D721Med (cell line): ENCODE measurements around the gene CCDC88B.

ENCODE experiments used
- DNase-seq: peaks from one replicate; pipeline ENCODE4 v3.0.0; 2011; ENCODE audit warnings: low spot score; ENCODE audit not compliant: insufficient read length
- FAIRE-seq: peaks from 2 replicates; lab custom pipeline; 2011; peaks lifted over from hg19 to GRCh38; lab: Jason Lieb, UNC
- TF ChIP-seq, protein P1 (sequence below): IDR thresholded peaks from 2 replicates; pipeline ENCODE4 v1.5.1; 2012; ENCODE audit warnings: mild to moderate bottlenecking, control low read depth; ENCODE audit not compliant: insufficient read depth; ENCODE audit errors: missing control alignments

CCDC88B gene

DNA sequence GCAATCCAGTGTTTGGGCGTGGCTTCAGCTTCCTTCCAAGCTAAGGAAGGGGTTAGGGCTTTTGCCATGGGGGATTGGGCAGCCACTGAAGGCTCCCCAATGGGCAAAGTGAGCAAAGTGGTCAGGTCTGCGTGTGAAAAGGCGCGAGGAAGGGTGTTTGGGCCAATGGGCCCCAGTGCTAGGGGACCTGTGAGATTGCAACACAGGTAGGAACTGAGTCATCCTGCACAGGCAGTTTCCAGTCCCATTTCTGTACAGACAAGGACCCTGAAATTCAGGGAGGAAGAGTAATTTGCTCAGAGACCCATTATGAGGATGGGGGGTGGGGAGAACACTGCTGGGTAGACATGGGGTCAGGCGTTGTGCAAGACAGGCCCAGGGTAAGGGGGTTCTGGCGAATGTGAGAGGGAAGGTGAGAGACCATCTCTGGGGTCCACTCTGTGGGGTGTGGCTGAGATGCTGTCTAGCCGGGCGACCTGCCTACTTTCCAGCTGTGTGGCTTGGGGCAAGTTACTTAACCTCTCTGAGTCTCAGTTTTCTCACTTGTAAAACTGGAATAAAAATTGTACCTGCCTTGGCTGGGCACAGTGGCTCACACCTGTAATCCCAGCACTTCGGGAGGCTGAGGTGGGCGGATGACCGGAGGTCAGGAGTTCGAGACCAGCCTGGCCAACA is 7.3 kb downstream of the CCDC88B start:
- TF ChIP-seq, protein P1, sequence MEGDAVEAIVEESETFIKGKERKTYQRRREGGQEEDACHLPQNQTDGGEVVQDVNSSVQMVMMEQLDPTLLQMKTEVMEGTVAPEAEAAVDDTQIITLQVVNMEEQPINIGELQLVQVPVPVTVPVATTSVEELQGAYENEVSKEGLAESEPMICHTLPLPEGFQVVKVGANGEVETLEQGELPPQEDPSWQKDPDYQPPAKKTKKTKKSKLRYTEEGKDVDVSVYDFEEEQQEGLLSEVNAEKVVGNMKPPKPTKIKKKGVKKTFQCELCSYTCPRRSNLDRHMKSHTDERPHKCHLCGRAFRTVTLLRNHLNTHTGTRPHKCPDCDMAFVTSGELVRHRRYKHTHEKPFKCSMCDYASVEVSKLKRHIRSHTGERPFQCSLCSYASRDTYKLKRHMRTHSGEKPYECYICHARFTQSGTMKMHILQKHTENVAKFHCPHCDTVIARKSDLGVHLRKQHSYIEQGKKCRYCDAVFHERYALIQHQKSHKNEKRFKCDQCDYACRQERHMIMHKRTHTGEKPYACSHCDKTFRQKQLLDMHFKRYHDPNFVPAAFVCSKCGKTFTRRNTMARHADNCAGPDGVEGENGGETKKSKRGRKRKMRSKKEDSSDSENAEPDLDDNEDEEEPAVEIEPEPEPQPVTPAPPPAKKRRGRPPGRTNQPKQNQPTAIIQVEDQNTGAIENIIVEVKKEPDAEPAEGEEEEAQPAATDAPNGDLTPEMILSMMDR, result no peak
- DNase-seq (no peak), FAIRE-seq (no peak)

- no peak for DNase-seq
Measured at GRCh38 chr11:64348383-64349024, 8.5 kb downstream of the CCDC88B start.

GRCh38 chr11:64349025-64349387 is 9.0 kb downstream of the CCDC88B start:
- DNase-seq, result no peak

More at GRCh38 chr11:64348383-64349024, 8.5 kb downstream of the CCDC88B start:
- FAIRE-seq, result no peak
- TF ChIP-seq, protein P1, result no peak

GRCh38 chr11:64349404-64349803 is 9.4 kb downstream of the CCDC88B start:
- no peak for FAIRE-seq
- DNase-seq, result no peak
- TF ChIP-seq, protein P1, result no peak

More at GRCh38 chr11:64349025-64349387, 9.0 kb downstream of the CCDC88B start:
- no peak for FAIRE-seq
- TF ChIP-seq, protein P1, result no peak

GRCh38 chr11:64351136-64351631 is 11.2 kb downstream of the CCDC88B start:
- FAIRE-seq (no peak), DNase-seq (no peak)
- TF ChIP-seq, protein P1, result no peak

- TF ChIP-seq, protein P1, result no peak
- DNase-seq (no peak), FAIRE-seq (no peak)
Measured at GRCh38 chr11:64352099-64352994, 12.3 kb downstream of the CCDC88B start.
